T-cell (primary cell): ENCODE results near the gene MCF2L2. TPM values are rescaled to one million over a fixed set of nuclear protein-coding genes. Genes with fewer than 3 reads are reported as not detected.

ENCODE experiments used
- ATAC-seq, 4 experiments: fragments of 200-7000 bp in 3 of 4; fragments of 150-1000 bp in 1 of 4; cut with Tn5 transposase; replicated peaks in 1 of 4; 1 replicate in 3 of 4; 2 replicates in 1 of 4; pipeline ENCODE4 v1.10.0; 2021; ENCODE audit warnings: moderate library complexity in 3 of 4, mild to moderate bottlenecking in 2 of 4, moderate number of reproducible peaks in 1 of 4
- CTCF ChIA-PET, 2 donors: fragments of 300-600 bp; sonication (Branson Sonifier 250); formaldehyde crosslinking; loops; one replicate each; lab custom pipeline; 2022; ENCODE audit warnings: antibody characterized with exemption in 2 of 2; lab: Charles Lee
- POLR2A ChIA-PET, 2 donors: fragments of 300-600 bp; sonication (Branson Sonifier 250); formaldehyde crosslinking; loops; one replicate each; lab custom pipeline; 2022; ENCODE audit warnings: antibody characterized with exemption in 2 of 2; lab: Charles Lee
- DNase-seq, 35 experiments: peaks; one replicate each; pipeline versions ENCODE4 v3.0.0 to v3.0.0-alpha.2; 2013 to 2023
- H3K27ac ChIP-seq: one replicate; pipeline ENCODE4 v1.5.1; 2013; ENCODE audit warnings: low read length
- H3K27me3 ChIP-seq, 2 experiments: replicated peaks in 1 of 2; 1 replicate in 1 of 2; 2 replicates in 1 of 2; pipeline versions ENCODE4 v1.6.1 to v1.7.0; 2013; ENCODE audit warnings: low read length in 1 of 2, mixed read lengths in 1 of 2; ENCODE audit not compliant: control insufficient read depth in 2 of 2, insufficient read depth in 2 of 2; ENCODE audit errors: extremely low read depth in 1 of 2
- H3K36me3 ChIP-seq, 2 donors: 1 replicate in 1 of 2; 2 replicates in 1 of 2; pipeline versions ENCODE4 v1.6.1 to v1.7.0; 2013; ENCODE audit warnings: low read length in 1 of 2; ENCODE audit not compliant: control insufficient read depth in 2 of 2, insufficient read depth in 1 of 2; ENCODE audit errors: extremely low read depth in 1 of 2
- H3K4me1 ChIP-seq, 2 experiments: 1 replicate in 1 of 2; 2 replicates in 1 of 2; pipeline versions ENCODE4 v1.6.1 to v1.7.0; 2013; ENCODE audit warnings: low read length in 2 of 2, mixed read lengths in 1 of 2; ENCODE audit not compliant: insufficient read depth in 2 of 2, control insufficient read depth in 1 of 2; ENCODE audit errors: extremely low read depth in 1 of 2
- H3K4me3 ChIP-seq, 2 donors: 1 replicate in 1 of 2; 2 replicates in 1 of 2; pipeline versions ENCODE4 v1.5.1 to v1.7.0; 2013; ENCODE audit warnings: mild to moderate bottlenecking in 2 of 2, low read length in 1 of 2, moderate library complexity in 1 of 2; ENCODE audit not compliant: control insufficient read depth in 1 of 2; ENCODE audit errors: extremely low read depth in 1 of 2
- H3K9me3 ChIP-seq: 2 replicates; pipeline ENCODE4 v1.7.0; 2013
- H3K27ac Mint-ChIP-seq, 2 donors: one replicate each; pipeline ENCODE4 v1.8.0; 2020 to 2021; ENCODE audit warnings: mild to moderate bottlenecking in 2 of 2, mixed read lengths in 2 of 2
- H3K27me3 Mint-ChIP-seq, 2 donors: one replicate each; pipeline ENCODE4 v1.8.0; 2021 to 2022; ENCODE audit warnings: mixed read lengths in 2 of 2
- H3K36me3 Mint-ChIP-seq: one replicate; pipeline ENCODE4 v1.8.0; 2021; ENCODE audit warnings: mixed read lengths
- H3K4me1 Mint-ChIP-seq, 3 donors: one replicate each; pipeline ENCODE4 v1.8.0; 2020 to 2022; ENCODE audit warnings: mixed read lengths in 3 of 3, mild to moderate bottlenecking in 1 of 3
- H3K4me3 Mint-ChIP-seq, 3 donors: one replicate each; pipeline ENCODE4 v1.8.0; 2020 to 2022; ENCODE audit warnings: mild to moderate bottlenecking in 3 of 3, mixed read lengths in 3 of 3, moderate library complexity in 3 of 3
- H3K9me3 Mint-ChIP-seq, 3 donors: one replicate each; pipeline ENCODE4 v1.8.0; 2020 to 2022; ENCODE audit warnings: mixed read lengths in 3 of 3
- WGBS: methylation state at CpG from one replicate; pipeline ENCODE4 v1.1.5; 2013; ENCODE audit warnings: missing lambda C conversion rate; ENCODE audit not compliant: insufficient coverage; 5-methylcytosine and 5-hydroxymethylcytosine counted together
- total RNA-seq, 35 experiments: library from RNA in 6 of 35; stranded (reverse) in 6 of 35; fragments of 120-200 nt in 1 of 35; gene quantifications; one replicate each; pipeline versions ENCODE4 v1.2.1 to v1.2.4 and lab custom pipeline; 2013 to 2026

The MCF2L2 gene
- total RNA-seq, 5 donors from 2014 or later (not counting 1 experiment from before 2014, with no cell fraction given): 4.8 to 8.1 (median 5.9) TPM

GRCh38 chr3:183332487-183332886 lies 95.9 kb downstream of the MCF2L2 start:
- Histone ChIP-seq H3K27ac (no peak overlapping the region), H3K36me3 (no peaks in the 10 kb centered on the region), H3K9me3 (no peaks in the 10 kb centered on the region), H3K27me3 (no peaks in the 10 kb centered on the region), H3K4me3 (no peak overlapping the region), H3K4me1 (no peaks in the 10 kb centered on the region)
- H3K9me3 Mint-ChIP-seq: no peaks in the 10 kb centered on the region
- no peak overlapping the region for H3K4me3 Mint-ChIP-seq
- CTCF ChIA-PET: no interaction called here
- no CpG with 5 or more reads among the region's 8 CpGs for WGBS
- no peak overlapping the region for H3K27ac Mint-ChIP-seq
- peaks cover 19% of the 10 kb centered on the region for H3K36me3 Mint-ChIP-seq
- H3K4me1 Mint-ChIP-seq: peaks cover 0 to 6% (median 3%) of the 10 kb centered on the region in 3 donors
- no peak for DNase-seq
- no peak for ATAC-seq
- H3K27me3 Mint-ChIP-seq: no peaks in the 10 kb centered on the region
- POLR2A ChIA-PET: no interaction called here

- CTCF ChIA-PET: no interaction called here
Measured at GRCh38 chr3:183331498-183331897, 96.9 kb downstream of the MCF2L2 start.

GRCh38 chr3:183330881-183331280 lies 97.5 kb downstream of the MCF2L2 start:
- DNase-seq (no peak), ATAC-seq (no peak)
- Mint-ChIP-seq H3K9me3 (no peaks in the 10 kb centered on the region), H3K4me1 (peaks cover 2 to 8% (median 5%) of the 10 kb centered on the region in 3 donors), H3K4me3 (no peak overlapping the region), H3K27ac (no peak overlapping the region), H3K27me3 (no peaks in the 10 kb centered on the region), H3K36me3 (peaks cover 15% of the 10 kb centered on the region)
- H3K27me3 ChIP-seq: no peaks in the 10 kb centered on the region
- POLR2A ChIA-PET: no interaction called here
- WGBS: 55% methylated on average over 2 of the region's 3 CpGs
- no peak overlapping the region for H3K4me3 ChIP-seq
- H3K4me1 ChIP-seq: no peaks in the 10 kb centered on the region
- H3K36me3 ChIP-seq: no peaks in the 10 kb centered on the region
- H3K27ac ChIP-seq: no peak overlapping the region
- CTCF ChIA-PET: no interaction called here
- H3K9me3 ChIP-seq: no peaks in the 10 kb centered on the region

More at GRCh38 chr3:183331498-183331897, 96.9 kb downstream of the MCF2L2 start:
- Histone ChIP-seq H3K36me3 (no peaks in the 10 kb centered on the region), H3K4me3 (no peak overlapping the region), H3K9me3 (no peaks in the 10 kb centered on the region), H3K27me3 (no peaks in the 10 kb centered on the region), H3K4me1 (no peaks in the 10 kb centered on the region), H3K27ac (no peak overlapping the region)
- Mint-ChIP-seq H3K36me3 (peaks cover 15% of the 10 kb centered on the region), H3K27me3 (no peaks in the 10 kb centered on the region), H3K27ac (no peak overlapping the region), H3K9me3 (no peaks in the 10 kb centered on the region), H3K4me3 (no peak overlapping the region), H3K4me1 (peaks cover 2 to 6% (median 5%) of the 10 kb centered on the region in 3 donors)
- WGBS: 60% methylated on average over 1 of the region's 3 CpGs
- DNase-seq (no peak), ATAC-seq (no peak)
- POLR2A ChIA-PET: no interaction called here

GRCh38 chr3:183329543-183329942 lies 98.9 kb downstream of the MCF2L2 start:
- ATAC-seq (no peak), DNase-seq (no peak)
- H3K9me3 ChIP-seq: no peaks in the 10 kb centered on the region
- H3K4me1 ChIP-seq: no peaks in the 10 kb centered on the region
- no peak overlapping the region for H3K27ac Mint-ChIP-seq
- H3K4me1 Mint-ChIP-seq: peaks cover 2 to 11% (median 5%) of the 10 kb centered on the region in 3 donors
- H3K27me3 Mint-ChIP-seq: no peaks in the 10 kb centered on the region
- H3K4me3 ChIP-seq: no peak overlapping the region
- H3K36me3 ChIP-seq: no peaks in the 10 kb centered on the region
- WGBS: 88% methylated on average over 1 of the region's 1 CpG
- H3K36me3 Mint-ChIP-seq: peaks cover 15% of the 10 kb centered on the region
- no peaks in the 10 kb centered on the region for H3K9me3 Mint-ChIP-seq
- H3K27ac ChIP-seq: no peak overlapping the region
- no peak overlapping the region for H3K4me3 Mint-ChIP-seq
- H3K27me3 ChIP-seq: no peaks in the 10 kb centered on the region
- ChIA-PET POLR2A (no interaction called here), CTCF (no interaction called here)

GRCh38 chr3:183328823-183329222 lies 99.6 kb downstream of the MCF2L2 start:
- CTCF ChIA-PET: no interaction called here
- WGBS: no CpG with 5 or more reads among the region's 1 CpG

GRCh38 chr3:183328164-183328563 lies 100.3 kb downstream of the MCF2L2 start:
- Histone ChIP-seq H3K9me3 (no peaks in the 10 kb centered on the region), H3K4me1 (no peaks in the 10 kb centered on the region), H3K4me3 (no peak overlapping the region), H3K36me3 (no peaks in the 10 kb centered on the region), H3K27me3 (no peaks in the 10 kb centered on the region), H3K27ac (no peak overlapping the region)
- ATAC-seq (no peak), DNase-seq (no peak)
- Mint-ChIP-seq H3K27me3 (no peaks in the 10 kb centered on the region), H3K4me3 (no peak overlapping the region), H3K27ac (no peak overlapping the region), H3K9me3 (no peaks in the 10 kb centered on the region), H3K4me1 (peaks cover 2 to 11% (median 5%) of the 10 kb centered on the region in 3 donors), H3K36me3 (peaks cover 9% of the 10 kb centered on the region)
- no CpG with 5 or more reads among the region's 1 CpG for WGBS
- ChIA-PET CTCF (no interaction called here), POLR2A (no interaction called here)

More at GRCh38 chr3:183328823-183329222, 99.6 kb downstream of the MCF2L2 start:
- no peaks in the 10 kb centered on the region for H3K4me1 ChIP-seq
- H3K27me3 ChIP-seq: no peaks in the 10 kb centered on the region
- Mint-ChIP-seq H3K36me3 (peaks cover 12% of the 10 kb centered on the region), H3K27me3 (no peaks in the 10 kb centered on the region), H3K4me1 (peaks cover 2 to 11% (median 5%) of the 10 kb centered on the region in 3 donors), H3K9me3 (no peaks in the 10 kb centered on the region), H3K27ac (no peak overlapping the region), H3K4me3 (no peak overlapping the region)
- no peak overlapping the region for H3K27ac ChIP-seq
- POLR2A ChIA-PET: no interaction called here
- ATAC-seq (no peak), DNase-seq (no peak)
- H3K9me3 ChIP-seq: no peaks in the 10 kb centered on the region
- no peak overlapping the region for H3K4me3 ChIP-seq
- no peaks in the 10 kb centered on the region for H3K36me3 ChIP-seq

GRCh38 chr3:183327343-183327742 lies 101.1 kb downstream of the MCF2L2 start:
- DNase-seq: no peak
- Histone ChIP-seq H3K27me3 (no peaks in the 10 kb centered on the region), H3K36me3 (no peaks in the 10 kb centered on the region), H3K9me3 (no peaks in the 10 kb centered on the region), H3K4me3 (no peak overlapping the region), H3K27ac (no peak overlapping the region), H3K4me1 (no peaks in the 10 kb centered on the region)
- Mint-ChIP-seq H3K36me3 (peaks cover 15% of the 10 kb centered on the region), H3K27me3 (no peaks in the 10 kb centered on the region), H3K9me3 (no peaks in the 10 kb centered on the region), H3K4me1 (peaks cover 2 to 11% (median 5%) of the 10 kb centered on the region in 3 donors), H3K27ac (no peak overlapping the region), H3K4me3 (no peak overlapping the region)
- 94% methylated on average over 5 of the region's 5 CpGs for WGBS
- ChIA-PET POLR2A (no interaction called here), CTCF (no interaction called here)
- ATAC-seq: no peak
